Stomach (tissue), 4 donors: Measurements from ENCODE around the gene UGT1A10.

Experiments
- CTCF ChIP-seq, 7 experiments: fragments of 450-650 bp in 4 of 7; fragments of 200-600 bp in 3 of 7; sonication (generic) in 3 of 7; IDR thresholded peaks; one replicate each; pipeline ENCODE4 v1.5.1; 2016 to 2019; ENCODE audit warnings: antibody characterized with exemption in 7 of 7, control low read depth in 2 of 7, mild to moderate bottlenecking in 1 of 7
- POLR2A ChIP-seq, 4 donors: fragments of 450-650 bp; IDR thresholded peaks; one replicate each; pipeline ENCODE4 v1.6.1; 2016; ENCODE audit warnings: antibody characterized with exemption in 4 of 4, control low read depth in 2 of 4, mild to moderate bottlenecking in 1 of 4, moderate library complexity in 1 of 4

- TF ChIP-seq POLR2A (IDR thresholded peaks at IDR 0.05) (no peak), CTCF (IDR thresholded peaks at IDR 0.05) (no peak)
Observed at GRCh38 chr2:233803292-233803911, 167.2 kb downstream of the UGT1A10 start.
